ENCODE data around the gene CORIN.

The CORIN gene

DNA sequence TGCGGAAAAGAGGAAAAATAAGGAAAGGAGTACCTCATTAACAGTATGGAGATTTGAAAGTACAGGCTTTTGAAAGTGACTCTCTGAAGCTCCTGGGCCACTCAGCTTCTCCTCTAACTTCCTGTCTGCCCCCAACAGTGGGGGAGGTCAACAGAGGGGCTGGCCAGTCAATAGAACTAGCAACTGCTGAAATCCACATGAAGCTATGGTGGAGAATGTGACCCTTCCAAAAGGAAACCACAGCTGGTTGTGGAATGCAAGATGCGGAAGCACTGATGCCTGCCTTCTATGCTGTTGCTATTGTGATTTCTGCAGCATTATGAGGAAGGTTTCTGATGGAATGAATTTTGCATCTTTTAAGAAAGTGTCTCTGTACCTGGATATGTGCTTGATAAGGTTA, 2.4 kb downstream of the CORIN start:
- DNase-seq: no peak

DNA sequence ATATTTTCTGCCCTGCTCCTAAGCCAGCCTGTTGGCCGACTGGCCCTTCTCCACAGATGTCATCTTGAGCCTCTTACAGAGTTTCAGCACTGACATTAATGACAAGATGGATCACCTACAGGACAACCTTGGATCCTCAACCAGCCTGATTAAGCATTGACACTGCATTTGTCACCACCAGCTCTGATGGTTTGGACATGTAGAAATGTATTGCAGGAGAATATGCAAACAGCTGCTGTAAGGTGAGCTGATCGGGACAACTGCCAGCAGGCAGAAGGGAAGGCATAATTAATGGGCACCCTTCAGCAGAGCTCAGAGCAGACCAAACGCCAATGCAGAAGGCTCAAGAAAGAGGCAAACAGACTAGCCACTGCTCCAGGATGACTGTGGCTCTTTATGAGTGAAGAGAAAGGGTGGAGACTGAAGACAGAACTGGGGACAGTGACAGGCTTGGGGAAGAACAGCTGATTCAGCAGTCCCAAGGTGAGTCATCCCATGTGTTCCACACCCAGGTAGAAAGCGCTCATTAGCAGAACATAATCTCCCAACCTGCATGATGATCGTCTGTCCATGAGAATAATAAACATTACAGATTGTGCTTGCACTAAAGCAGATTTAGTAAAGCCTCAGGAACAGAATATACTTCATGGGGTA, 6.7 kb downstream of the CORIN start:
- no peak for DNase-seq

DNA sequence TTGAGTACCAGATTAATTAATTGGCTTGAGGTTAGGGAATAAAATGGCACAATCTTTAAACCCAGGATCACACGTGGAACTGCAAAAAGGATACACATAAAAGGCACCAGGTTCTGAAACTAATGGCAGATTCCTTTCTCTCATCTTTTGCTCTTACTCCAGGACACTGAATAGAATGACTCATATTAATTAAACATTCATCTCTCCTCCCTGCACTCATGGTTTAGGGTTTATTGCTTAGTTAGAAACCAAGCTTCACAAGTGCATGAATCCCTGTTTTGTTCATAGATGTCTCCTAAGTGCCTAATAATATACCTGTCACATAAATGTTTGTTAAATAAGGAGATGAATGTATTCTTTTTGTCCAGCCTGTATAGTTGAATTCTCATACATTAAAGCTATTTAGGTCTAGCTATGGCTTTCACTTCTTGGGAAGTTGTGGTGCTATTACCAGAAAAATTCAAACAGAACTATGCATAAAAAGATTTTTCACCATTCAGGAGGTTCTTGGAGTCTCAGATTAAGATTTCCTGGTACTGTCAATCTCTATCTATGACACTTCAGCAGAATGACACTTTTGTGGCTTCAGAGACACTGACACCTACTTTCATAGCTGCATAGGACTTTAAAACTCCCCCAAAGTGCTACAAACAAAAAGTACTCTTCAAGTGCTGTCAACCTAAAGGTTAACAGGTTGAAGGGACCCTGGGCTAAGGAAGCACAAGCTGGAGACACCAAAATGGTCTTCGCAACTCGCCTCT, 7.4 kb downstream of the CORIN start:
- DNase-seq: no peak

- DNase-seq: no peak
These were observed 8.4 kb downstream of the CORIN start for GRCh38 chr4:47829438-47829837.

DNA sequence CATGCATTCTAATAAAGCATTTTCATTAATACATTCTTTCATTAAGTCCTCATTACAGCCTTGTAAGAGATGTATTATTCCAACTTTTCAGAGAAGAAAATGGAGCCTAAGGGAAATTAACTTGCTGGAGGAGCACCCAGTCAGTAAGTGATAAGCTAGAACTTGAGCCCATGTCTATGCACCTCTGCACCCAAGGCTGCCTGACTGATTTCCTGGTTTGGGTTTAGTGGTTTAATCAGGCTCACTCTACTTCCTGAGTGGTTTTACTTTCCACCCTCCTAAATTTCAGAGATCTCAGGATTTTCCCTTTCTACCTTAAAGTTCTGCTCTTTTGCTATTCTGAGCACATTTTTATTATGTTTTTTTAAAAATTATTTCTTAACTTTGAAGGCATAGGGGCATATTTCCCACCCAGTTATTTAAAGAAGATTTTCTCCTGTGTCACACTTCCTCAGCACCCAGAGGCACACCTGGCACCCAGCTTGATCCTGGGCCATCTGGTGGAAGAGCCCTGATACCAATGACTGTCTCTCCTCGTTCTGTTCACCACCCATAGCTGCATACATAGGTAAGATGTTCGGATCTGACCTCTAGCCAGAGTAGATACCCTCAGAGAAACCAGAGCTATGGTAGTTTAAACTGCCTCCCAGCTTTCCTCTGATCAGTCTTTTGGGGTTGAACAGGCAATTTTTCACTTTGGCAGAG, 10.4 kb downstream of the CORIN start:
- no peak for DNase-seq

DNA sequence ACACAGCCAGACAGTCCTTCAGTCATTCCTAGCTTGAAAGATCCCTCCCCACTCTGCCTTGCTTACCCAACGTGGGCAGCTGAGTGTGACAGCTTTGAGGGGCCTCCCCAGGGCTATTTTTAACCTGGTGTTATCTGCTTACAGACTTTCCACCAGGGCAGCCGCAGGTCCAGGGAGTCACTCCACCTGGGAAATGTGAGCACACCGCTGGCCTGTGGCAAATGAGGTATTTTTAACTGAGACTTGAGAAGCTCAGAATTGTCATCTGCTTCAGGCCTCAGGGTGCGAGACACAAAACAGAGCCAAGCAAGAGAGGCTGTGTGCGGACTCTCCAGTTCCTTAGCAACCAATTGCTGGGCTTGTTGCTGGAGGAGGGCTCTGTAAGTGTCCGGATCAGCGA, 13.0 kb downstream of the CORIN start:
- DNase-seq: no peak

GRCh38 chr4:47819178-47819577, 18.7 kb downstream of the CORIN start:
- no peak for DNase-seq

DNA sequence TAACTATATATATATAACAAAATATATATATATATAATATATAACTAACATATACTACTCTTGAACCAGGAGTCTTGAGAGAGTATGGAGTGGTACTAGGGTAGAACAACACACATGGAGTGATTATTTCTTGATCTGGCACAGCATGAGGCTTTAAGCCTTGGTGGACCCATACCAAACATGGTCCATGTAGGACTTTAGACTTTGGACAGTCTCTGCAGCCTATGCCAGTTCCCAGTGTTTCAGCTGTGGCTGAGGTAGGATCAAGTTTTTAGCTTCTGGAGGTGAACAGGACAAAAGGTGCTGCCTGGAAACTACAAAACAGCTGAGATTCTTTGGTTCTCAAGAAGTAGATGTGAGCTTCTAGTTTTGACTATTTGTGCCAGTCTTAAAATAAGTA, 20.6 kb downstream of the CORIN start:
- DNase-seq: no peak

DNA sequence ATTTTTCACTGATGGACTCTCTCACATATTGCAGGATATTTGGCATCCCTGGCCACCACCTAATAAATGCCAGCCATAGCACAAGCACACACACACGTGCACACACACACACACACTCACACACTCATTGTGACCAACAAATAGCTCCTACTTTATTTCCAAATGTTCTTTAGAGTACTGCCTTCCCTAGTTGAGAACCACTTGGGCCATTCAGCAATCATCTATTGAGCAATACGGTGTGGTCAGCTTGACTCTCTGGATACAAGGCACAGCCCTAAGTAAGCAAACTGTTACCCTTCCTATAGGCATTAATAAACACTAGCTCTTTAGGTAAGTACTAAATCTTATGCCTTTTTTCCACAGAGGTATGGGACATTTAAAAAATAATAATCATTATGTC, 21.1 kb downstream of the CORIN start:
- DNase-seq: no peak

GRCh38 chr4:47814618-47815295, 23.1 kb downstream of the CORIN start:
- DNase-seq: no peak

GRCh38 chr4:47809654-47810203, 28.1 kb downstream of the CORIN start:
- DNase-seq: no peak

DNA sequence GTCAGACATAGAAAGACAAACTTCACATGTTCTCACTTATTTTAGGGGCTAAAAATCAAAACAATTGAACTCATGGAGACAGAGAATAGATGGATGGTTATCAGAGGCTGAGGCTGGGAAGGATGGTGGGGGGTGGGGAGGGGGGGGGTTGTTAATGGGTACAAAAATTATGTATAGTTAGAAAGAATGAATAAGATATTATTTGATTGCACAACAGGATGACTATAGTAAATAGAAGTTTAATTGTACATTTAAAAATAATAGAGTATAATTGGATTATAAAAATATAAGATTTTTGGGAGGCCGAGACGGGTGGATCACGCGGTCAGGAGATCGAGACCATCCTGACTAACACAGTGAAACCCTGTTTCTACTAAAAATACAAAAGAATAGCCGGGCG, 33.3 kb downstream of the CORIN start:
- DNase-seq: no peak

DNA sequence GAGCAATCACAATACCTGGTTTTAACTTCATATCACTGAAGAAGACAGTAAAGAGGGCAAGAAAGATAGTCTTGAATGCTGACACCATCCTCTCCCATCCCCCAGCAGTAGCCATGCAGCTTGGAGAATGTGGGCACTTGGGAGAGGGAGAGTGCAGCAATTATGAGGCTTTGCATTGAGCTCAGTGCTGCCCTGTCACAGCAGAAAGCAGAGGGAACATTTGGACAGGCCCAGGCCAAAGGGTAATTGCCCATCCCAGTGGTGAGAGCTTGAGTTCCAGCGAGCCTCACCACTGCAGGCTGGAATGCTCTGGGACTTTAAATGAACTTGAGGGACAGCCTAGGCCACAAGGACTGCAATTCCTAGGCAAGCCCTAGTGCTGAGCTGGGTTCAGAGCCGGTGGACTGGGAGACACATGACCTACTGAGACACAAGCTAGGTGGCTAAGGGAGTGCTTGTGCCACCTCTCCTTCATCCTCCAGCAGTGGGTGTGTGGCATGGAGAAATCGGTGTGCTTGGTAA, 36.3 kb downstream of the CORIN start:
- DNase-seq: no peak

DNA sequence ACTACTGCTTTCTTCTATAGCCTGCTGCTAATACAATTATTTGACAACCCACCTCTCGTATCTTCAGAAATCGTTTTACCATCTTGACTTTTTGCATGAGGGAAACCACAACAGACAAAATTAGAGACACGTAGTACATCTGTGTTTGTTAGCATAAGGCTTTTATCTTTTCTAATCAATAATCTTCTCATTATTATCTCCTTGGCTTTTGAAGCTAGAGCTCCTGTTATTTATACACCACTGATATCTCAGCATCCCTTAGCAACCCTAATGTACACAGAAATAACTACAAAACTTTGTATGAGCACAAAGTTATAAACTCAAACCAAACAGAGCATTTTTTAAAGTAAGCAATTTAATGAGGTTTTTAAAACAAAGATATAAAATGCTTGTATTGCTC, 39.7 kb downstream of the CORIN start:
- DNase-seq: no peak

DNA sequence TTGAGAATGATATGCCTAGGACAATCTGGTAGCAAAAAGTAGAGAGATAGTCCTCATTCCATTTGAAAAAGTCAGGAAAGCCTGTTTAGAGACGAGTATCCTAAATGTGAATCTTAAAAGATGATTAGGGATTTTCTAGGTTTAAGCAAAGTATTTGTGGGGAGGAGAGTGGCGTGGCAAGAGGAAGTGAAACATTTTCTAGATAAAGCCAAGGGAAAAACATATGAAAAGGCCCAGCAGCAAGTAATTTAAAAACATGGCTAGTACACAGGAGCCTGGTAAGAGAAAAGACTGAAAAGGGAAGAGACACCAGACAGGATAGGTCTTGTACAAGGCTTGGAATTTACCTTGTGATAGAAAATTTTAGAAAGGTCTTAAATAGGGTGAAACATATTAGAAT, 45.9 kb downstream of the CORIN start:
- DNase-seq: no peak

- DNase-seq: no peak
These were observed 47.8 kb downstream of the CORIN start for GRCh38 chr4:47790105-47790504.

GRCh38 chr4:47788126-47788525, 49.7 kb downstream of the CORIN start:
- DNase-seq: no peak

DNA sequence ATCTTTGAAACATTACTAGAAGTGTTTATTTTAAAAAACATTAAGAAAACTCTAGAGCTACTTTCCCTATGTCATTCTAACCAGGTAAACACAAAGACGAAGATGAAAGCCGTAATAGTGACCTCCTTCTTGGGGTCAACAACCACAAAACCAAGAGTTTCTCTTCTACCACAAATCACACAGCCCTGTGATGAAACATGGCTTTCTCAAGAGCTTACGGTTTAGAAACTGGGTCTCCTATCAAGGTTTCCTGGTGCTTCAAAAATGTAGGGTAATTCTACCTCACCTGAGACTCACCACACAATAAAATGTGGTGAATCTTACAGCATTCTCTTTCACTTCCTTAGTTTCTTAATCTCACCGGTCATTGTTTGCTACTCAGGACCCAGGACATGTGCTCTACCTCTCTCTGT, 50.9 kb downstream of the CORIN start:
- no peak for DNase-seq

GRCh38 chr4:47785153-47785552, 52.7 kb downstream of the CORIN start:
- DNase-seq: no peak

DNA sequence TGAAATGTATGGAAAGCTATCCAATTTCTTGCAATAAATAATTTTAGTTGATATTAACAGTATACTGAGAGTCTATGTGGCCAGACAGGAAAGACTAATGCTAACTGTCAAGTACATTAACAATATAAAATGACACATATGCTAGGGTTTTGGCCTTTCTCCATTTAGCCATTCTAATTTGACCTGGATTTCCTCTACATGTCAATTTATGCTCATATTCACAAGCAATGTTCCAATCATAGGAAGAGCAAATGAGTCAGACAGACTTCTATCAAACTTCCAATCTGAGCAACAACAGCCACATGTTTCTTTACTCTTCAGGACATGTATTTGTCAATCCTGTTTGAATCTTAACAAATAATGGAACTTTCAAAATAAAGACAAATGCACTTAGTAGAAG, 53.6 kb downstream of the CORIN start:
- DNase-seq: no peak

DNA sequence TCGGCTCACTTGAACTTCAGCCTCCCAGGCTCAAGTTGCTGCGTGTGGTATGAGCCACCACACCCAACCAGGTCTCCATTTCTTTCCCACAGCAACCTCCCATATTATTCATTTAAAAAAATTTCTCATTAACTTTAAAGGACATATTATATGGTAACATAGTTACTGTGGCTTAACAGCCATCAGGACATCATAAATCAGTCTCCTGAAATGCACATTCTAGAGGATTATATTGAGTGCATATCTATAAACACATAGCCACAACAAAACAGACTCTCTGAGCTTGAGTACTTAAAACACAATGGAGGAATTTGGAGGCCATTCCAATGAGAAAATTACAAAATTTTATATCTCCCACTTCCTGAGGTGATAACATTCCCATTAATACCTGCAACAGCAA, 61.5 kb downstream of the CORIN start:
- no peak for DNase-seq

GRCh38 chr4:47774079-47774478, 63.8 kb downstream of the CORIN start:
- DNase-seq: no peak

- no peak for DNase-seq
These were observed 66.8 kb downstream of the CORIN start for GRCh38 chr4:47771020-47771419.
